Muscle of back (tissue), 13 donors: Measurements from ENCODE around the gene GOLGA6L1. TPM values are rescaled to one million over a fixed set of nuclear protein-coding genes. Genes with fewer than 3 reads are reported as not detected.
A peak's percentile ranks its signal among the peaks of the same experiment; 100 is the strongest.
"Not testable (repeated sequence)": the region's sequence is repeated elsewhere in the genome, so short reads cannot be mapped to it uniquely, and the experiment has no call there.

Experiments
- DNase-seq, 3 donors: peaks; one replicate each; pipeline versions ENCODE4 v3.0.0 to v3.0.0-alpha.2; 2013
- long read RNA-seq, 9 donors: transcript quantifications; one replicate each; lab custom pipeline, GENCODE V29; 2026
- polyA plus RNA-seq, 10 donors: library from polyadenylated mRNA; unstranded; fragments of 120-200 nt; gene quantifications; one replicate each; pipeline ENCODE4 v1.2.1, GENCODE V29; 2013; ENCODE audit not compliant: insufficient read length in 10 of 10

Gene GOLGA6L1
- polyA plus RNA-seq = not detected
- long read RNA-seq, donor 1 = 0 reads
- long read RNA-seq, donor 2 = 0 reads
- long read RNA-seq, donor 3 = 0 reads
- long read RNA-seq, donor 4 = 0 reads
- long read RNA-seq, donor 5 = 0 reads
- long read RNA-seq, donor 6 = 0 reads
- long read RNA-seq, donor 7 = 0 reads
- long read RNA-seq, donor 8 = 0 reads
- long read RNA-seq, donor 9 = 0 reads

GRCh38 chr15:23136722-23137121 lies at the start of gene GOLGA6L1:
TSS of gene GOLGA6L1 (minus strand) at chr15:23136822. CDS start at chr15:23136731, 91 bp downstream.
- not testable (repeated sequence) for DNase-seq

- not testable (repeated sequence) for DNase-seq
Observed at GRCh38 chr15:23181201-23181600, 44.6 kb upstream of the GOLGA6L1 start.

GRCh38 chr15:23180547-23180927 lies 43.9 kb upstream of the GOLGA6L1 start:
- DNase-seq = not testable (repeated sequence)

- DNase-seq = peak in 2 of 3 donors; percentile 1 to 4
Observed at GRCh38 chr15:23179768-23180546, 43.3 kb upstream of the GOLGA6L1 start.

- not testable (repeated sequence) for DNase-seq
Observed at GRCh38 chr15:23176683-23177082, 40.1 kb upstream of the GOLGA6L1 start.

- DNase-seq = not testable (repeated sequence)
Observed at GRCh38 chr15:23175606-23176005, 39.0 kb upstream of the GOLGA6L1 start.

- DNase-seq = not testable (repeated sequence)
Observed at GRCh38 chr15:23174609-23175140, 38.1 kb upstream of the GOLGA6L1 start.

GRCh38 chr15:23132787-23133186 lies 3.8 kb downstream of the GOLGA6L1 start:
- not testable (repeated sequence) for DNase-seq

GRCh38 chr15:23118208-23118607 lies 18.4 kb downstream of the GOLGA6L1 start:
- no peak for DNase-seq

- DNase-seq = no peak
Observed at GRCh38 chr15:23095796-23096195, 40.8 kb downstream of the GOLGA6L1 start.

- no peak for DNase-seq
Observed at GRCh38 chr15:23083115-23083514, 53.5 kb downstream of the GOLGA6L1 start.

- not testable (repeated sequence) for DNase-seq
Observed at GRCh38 chr15:23081996-23082737, 54.5 kb downstream of the GOLGA6L1 start.

GRCh38 chr15:23081271-23081670 lies 55.4 kb downstream of the GOLGA6L1 start:
- DNase-seq = no peak

GRCh38 chr15:23079766-23080165 lies 56.9 kb downstream of the GOLGA6L1 start:
- DNase-seq = no peak

Other genes with a start within 250 kb of the GOLGA6L1 start
- 10 to 100 TPM; 48.3 to 70.1 (median 55.6) TPM for gene CYFIP1, start 156.5 kb downstream of the GOLGA6L1 start, polyA plus RNA-seq
- gene TUBGCP5, start 97.3 kb downstream of the GOLGA6L1 start, polyA plus RNA-seq = 10 to 100 TPM in 9 of 10 donors, 1 to 10 TPM in 1; 9.2 to 25.9 (median 15.7) TPM
- gene GOLGA6L26, start 197.4 kb upstream of the GOLGA6L1 start, polyA plus RNA-seq = not detected
- 1 to 10 TPM in 1 of 10 donors, under 1 TPM in 9; 0.24 to 1.2 (median 0.55) TPM for gene GOLGA8S, start 217.9 kb upstream of the GOLGA6L1 start, polyA plus RNA-seq